C4-2B (cell line): ENCODE data around the gene MYLK4.

ENCODE experiments used
- H3K27ac ChIP-seq: fragments of 450-650 bp; 2 replicates; pipeline ENCODE4 v1.5.1; 2017
- CTCF ChIP-seq: fragments of 450-650 bp; conservative IDR thresholded peaks from 2 replicates; pipeline ENCODE4 v1.5.1; 2017; ENCODE audit warnings: mild to moderate bottlenecking
- ZFX ChIP-seq: fragments of 450-650 bp; IDR thresholded peaks from 2 replicates; pipeline ENCODE4 v1.6.1; 2017

MYLK4 gene

DNA sequence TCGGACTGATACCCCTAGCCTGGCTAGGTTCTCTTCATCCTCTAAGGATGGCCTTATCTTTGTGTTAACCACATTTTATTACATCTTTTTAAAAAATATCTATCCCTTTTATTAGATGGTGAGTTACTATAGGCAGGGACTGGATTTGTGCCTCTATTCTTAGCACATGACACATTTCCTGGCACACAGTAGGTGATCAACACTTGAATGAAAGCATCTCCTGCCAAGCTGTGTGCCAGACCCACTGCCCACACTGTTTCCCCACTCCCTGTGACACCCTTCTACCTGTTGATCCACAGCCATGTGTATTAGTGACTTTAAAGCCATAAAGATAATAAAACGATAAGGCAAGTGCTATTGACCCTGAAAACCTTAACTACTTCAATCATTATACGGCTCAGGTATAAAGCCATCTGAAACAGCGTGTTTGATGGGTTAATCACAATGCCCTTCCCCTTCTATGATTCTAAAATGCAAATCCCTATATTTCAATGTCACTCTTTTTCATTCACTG lies 73.6 kb downstream of the MYLK4 start:
- no peak overlapping the region for H3K27ac ChIP-seq
- TF ChIP-seq CTCF (no peak), ZFX (no peak)

- TF ChIP-seq CTCF (no peak), ZFX (no peak)
- H3K27ac ChIP-seq, result no peak overlapping the region
Measured at GRCh38 chr6:2676048-2676447, 74.7 kb downstream of the MYLK4 start.

- TF ChIP-seq CTCF (no peak), ZFX (no peak)
- H3K27ac ChIP-seq, result no peak overlapping the region
Measured at GRCh38 chr6:2674857-2675256, 75.9 kb downstream of the MYLK4 start.

DNA sequence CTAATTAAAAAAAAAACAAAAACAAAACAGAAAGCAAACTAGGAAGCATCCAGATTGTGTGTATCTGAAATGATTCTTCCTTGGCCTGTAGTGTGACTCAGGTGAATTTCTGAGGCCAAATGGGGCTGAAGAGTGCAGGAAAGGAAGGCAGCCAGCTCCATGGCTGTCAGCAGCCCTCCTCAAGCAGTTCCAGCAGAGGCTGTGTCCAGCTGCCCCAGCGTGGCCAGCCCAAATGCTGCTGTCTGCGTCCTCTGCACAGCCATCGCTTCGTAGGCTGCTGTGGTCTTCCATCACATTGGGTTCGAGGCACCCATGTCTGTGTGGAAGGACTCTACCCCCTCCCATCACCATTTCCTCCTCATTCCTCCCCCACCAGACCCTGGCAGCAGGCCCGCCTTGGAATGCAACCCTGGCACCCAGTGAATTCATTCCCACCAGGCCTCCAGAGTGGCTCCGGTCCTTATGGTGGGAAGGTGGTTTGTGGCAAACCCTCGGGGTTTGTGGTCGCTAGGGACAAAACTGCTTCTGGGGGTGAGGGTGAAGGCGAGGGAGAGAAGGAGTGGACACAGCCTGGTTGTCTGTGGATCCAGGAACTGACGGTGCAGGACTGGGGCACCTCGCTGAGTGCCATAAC lies 81.5 kb downstream of the MYLK4 start:
- no peak for TF ChIP-seq CTCF
- no peak for TF ChIP-seq ZFX
- H3K27ac ChIP-seq, result no peak overlapping the region

DNA sequence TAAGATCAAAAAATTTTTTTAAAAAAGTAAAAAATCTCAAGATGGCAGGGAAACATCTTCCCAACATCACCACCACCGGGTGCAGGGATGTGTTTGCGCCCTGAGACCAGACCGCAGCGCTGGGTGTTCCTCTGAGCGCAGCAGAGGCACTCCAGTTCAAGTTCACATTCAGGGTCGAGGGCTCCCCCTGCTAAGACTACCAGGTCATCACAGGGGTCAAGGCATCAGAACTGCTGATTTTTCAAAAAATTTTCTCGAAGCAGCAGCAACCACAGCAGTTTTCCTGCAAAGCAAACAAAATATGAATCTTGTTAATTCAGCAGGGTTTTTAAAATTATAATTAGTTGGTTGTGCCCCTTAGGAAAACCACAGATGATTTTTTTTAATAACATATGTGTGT lies 83.1 kb downstream of the MYLK4 start:
- no peak for TF ChIP-seq CTCF
- TF ChIP-seq ZFX, result no peak
- H3K27ac ChIP-seq, result no peak overlapping the region

DNA sequence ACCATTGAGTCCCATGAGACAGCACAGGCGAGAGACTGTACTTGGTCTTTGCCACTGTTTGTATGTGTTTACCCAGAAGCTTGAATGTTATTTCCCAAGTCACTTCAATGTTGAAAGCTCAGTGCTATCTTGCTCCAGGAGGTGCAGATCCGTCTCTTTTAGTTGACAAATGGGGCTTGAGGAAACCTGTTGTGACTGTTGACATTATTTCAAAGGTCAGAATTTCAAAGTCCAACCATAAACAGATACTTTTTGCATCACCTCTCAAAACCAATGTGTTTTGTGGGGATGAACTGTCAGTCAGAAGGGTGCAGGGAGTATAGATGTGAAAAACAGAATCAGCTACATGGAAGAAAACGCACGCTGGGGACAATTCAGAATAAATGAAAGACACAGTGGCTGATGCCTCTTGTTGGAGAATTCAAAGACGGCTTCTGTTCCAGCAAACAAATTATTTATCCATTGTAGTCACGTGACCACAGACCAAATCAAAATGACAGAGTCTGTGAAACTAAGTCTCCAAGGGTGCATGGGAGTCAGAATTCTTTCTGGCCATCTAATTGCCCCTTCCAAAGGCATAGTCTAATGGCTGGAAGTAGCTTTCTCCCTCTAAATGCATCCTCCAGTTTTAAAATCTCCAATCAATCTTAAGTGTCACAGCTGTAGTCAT lies 83.7 kb downstream of the MYLK4 start:
- TF ChIP-seq ZFX, result no peak
- no peak overlapping the region for H3K27ac ChIP-seq

DNA sequence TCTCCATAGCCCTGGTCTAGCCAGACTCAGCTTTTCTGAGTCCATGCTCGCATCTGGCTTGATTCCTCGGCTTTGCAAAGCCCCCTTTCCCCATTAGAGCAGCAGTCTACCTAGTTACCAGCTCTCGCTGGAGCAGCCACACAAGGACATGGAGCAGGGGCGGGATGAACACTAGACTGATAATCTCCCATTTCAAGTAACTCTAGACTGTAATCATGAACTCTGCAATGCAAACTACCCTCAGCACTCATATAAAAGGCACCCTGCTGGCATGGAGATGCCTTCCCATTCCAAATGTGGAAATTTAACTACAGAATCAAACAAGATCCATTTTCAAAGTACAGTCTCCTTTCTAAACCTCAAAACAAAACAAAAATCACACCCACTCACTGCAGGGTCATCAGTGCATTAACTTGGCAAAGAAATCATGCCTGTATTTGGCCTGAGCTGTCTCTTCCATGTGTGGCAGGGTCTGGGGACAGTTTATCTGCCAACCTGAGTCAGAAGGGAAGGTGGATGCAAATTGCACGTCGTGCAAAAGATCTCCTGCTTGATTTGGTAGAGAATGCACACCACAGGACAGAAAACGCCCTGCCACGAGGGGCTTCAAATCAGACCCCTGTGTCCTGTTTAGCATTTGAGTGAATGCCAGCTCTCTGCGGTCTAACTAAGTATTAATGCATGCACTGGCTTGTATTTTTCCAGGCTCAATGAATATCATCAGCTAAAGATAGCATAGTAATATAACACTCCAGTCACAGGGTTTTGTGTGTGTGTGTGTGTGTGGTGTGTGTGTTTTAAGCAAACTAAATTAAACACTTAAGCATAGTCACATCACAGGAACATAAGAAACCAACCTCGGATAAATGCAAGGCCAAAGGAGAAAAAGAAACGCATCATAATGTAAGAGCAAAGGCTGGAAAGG lies 85.3 kb downstream of the MYLK4 start:
- TF ChIP-seq ZFX (no peak), CTCF (no peak)
- no peak overlapping the region for H3K27ac ChIP-seq
